ENCODE measurements around the gene FSTL4. TPM values are rescaled to one million over a fixed set of nuclear protein-coding genes. Genes with fewer than 3 reads are reported as not detected.

Gene FSTL4
- total and polyA plus RNA-seq, 2 donors from 2014 or later, result 0.09 to 4.0 TPM

GRCh38 chr5:133425764-133426163 lies 186.6 kb downstream of the FSTL4 start:
- Histone ChIP-seq H3K27me3 (ENCODE audit: control insufficient read depth, insufficient read depth, low read length) (no peaks in the 10 kb centered on the region), H3K4me3 (ENCODE audit: low read length in 3 of 3) (no peak overlapping the region), H3K9ac (ENCODE audit: low read length in 3 of 3) (no peak overlapping the region), H3K36me3 (ENCODE audit: control insufficient read depth in 2 of 3, insufficient read depth in 3 of 3, low read length in 3 of 3) (no peaks in the 10 kb centered on the region), H3K9me3 (ENCODE audit: control insufficient read depth in 2 of 3, insufficient read depth in 1 of 3, low read length in 3 of 3) (no peaks in the 10 kb centered on the region), H3K27ac (ENCODE audit: low read depth in 2 of 2, low read length in 2 of 2) (no peak overlapping the region), H3K4me1 (ENCODE audit: control insufficient read depth in 2 of 3, insufficient read depth in 2 of 3, low read depth in 1 of 3, low read length in 3 of 3) (peaks cover 0 to 6% (median 3%) of the 10 kb centered on the region in 3 donors)
- intact Hi-C loops (cut with DNase I), result no loop called here
- DNase-seq (no peak), FAIRE-seq (no peak)
- no peak for TF ChIP-seq CTCF (IDR thresholded peaks at IDR 0.05; ENCODE audit: borderline replicate concordance, extremely low read depth, insufficient read depth)

DNA sequence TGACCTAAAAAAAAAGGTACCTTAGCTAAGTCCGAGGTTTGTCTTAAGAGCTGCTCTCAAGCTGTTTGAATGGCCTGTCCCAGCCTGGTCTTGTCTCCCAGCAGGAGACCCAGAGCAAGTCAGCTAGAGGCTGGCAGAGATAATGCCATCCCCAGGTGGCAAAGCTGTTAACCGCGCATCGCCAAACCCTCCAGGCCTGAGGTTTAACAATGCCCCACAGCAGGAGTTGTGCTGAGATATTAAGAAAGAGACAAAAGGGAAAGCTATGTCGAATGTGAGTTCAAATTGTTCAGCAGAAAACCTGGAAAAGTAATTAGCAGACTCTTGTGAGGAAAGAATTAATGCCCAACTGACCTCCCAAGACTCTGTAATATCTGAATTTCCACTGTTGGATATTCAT lies 187.1 kb downstream of the FSTL4 start:
- FAIRE-seq, result no peak
- intact Hi-C loops (cut with DNase I), result no loop called here
- H3K9me3 ChIP-seq (ENCODE audit: control insufficient read depth in 2 of 3, insufficient read depth in 1 of 3, low read length in 3 of 3), result no peaks in the 10 kb centered on the region
- H3K27ac ChIP-seq (ENCODE audit: low read depth in 2 of 2, low read length in 2 of 2), result no peak overlapping the region
- peaks cover 0 to 6% (median 3%) of the 10 kb centered on the region in 3 donors for H3K4me1 ChIP-seq (ENCODE audit: control insufficient read depth in 2 of 3, insufficient read depth in 2 of 3, low read depth in 1 of 3, low read length in 3 of 3)
- no peaks in the 10 kb centered on the region for H3K27me3 ChIP-seq (ENCODE audit: control insufficient read depth, insufficient read depth, low read length)
- no peak for DNase-seq
- no peak overlapping the region for H3K9ac ChIP-seq (ENCODE audit: low read length in 3 of 3)
- H3K36me3 ChIP-seq (ENCODE audit: control insufficient read depth in 2 of 3, insufficient read depth in 3 of 3, low read length in 3 of 3), result no peaks in the 10 kb centered on the region
- no peak overlapping the region for H3K4me3 ChIP-seq (ENCODE audit: low read length in 3 of 3)
- TF ChIP-seq CTCF (IDR thresholded peaks at IDR 0.05; ENCODE audit: borderline replicate concordance, extremely low read depth, insufficient read depth), result no peak

GRCh38 chr5:133423618-133424282 lies 188.6 kb downstream of the FSTL4 start:
- no peak for FAIRE-seq
- Histone ChIP-seq H3K4me1 (ENCODE audit: control insufficient read depth in 2 of 3, insufficient read depth in 2 of 3, low read depth in 1 of 3, low read length in 3 of 3) (peaks cover 0 to 6% (median 3%) of the 10 kb centered on the region in 3 donors), H3K27me3 (ENCODE audit: control insufficient read depth, insufficient read depth, low read length) (no peaks in the 10 kb centered on the region), H3K4me3 (ENCODE audit: low read length in 3 of 3) (no peak overlapping the region), H3K27ac (ENCODE audit: low read depth in 2 of 2, low read length in 2 of 2) (no peak overlapping the region), H3K36me3 (ENCODE audit: control insufficient read depth in 2 of 3, insufficient read depth in 3 of 3, low read length in 3 of 3) (no peaks in the 10 kb centered on the region), H3K9ac (ENCODE audit: low read length in 3 of 3) (no peak overlapping the region), H3K9me3 (ENCODE audit: control insufficient read depth in 2 of 3, insufficient read depth in 1 of 3, low read length in 3 of 3) (no peaks in the 10 kb centered on the region)
- TF ChIP-seq CTCF (IDR thresholded peaks at IDR 0.05; ENCODE audit: borderline replicate concordance, extremely low read depth, insufficient read depth), result peak; percentile 91
- intact Hi-C loops (cut with DNase I), result no loop called here
- peak in 4 of 5 donors; percentile 69 to 76 (median 71) for DNase-seq
